Endothelial cell of umbilical vein (primary cell): Measurements from ENCODE around the gene PHEX. TPM values are rescaled to one million over a fixed set of nuclear protein-coding genes. Genes with fewer than 3 reads are reported as not detected.

Experiments used
- BruUV-seq: library from RNA; stranded (reverse); fragments of 400-500 nt; replicated peaks from 2 replicates; lab custom pipeline; 2021; lab: Mats Ljungman, UMichigan
- CTCF ChIA-PET: fragments of 300-600, 350-600 bp; sonication (Branson Sonifier 250); formaldehyde crosslinking; loops from one replicate; lab custom pipeline; 2021; ENCODE audit warnings: antibody characterized with exemption, inconsistent platforms; lab: Charles Lee
- POLR2A ChIA-PET: fragments of 300-600, 350-600 bp; sonication (Branson Sonifier 250); formaldehyde crosslinking; loops from one replicate; lab custom pipeline; 2021; ENCODE audit warnings: antibody characterized with exemption, inconsistent platforms; lab: Charles Lee
- DNase-seq: peaks from one replicate; pipeline ENCODE4 v3.0.0-alpha.2; 2011; ENCODE audit warnings: low read depth, low spot score
- FAIRE-seq: peaks from 2 replicates; lab custom pipeline; 2011; peaks lifted over from hg19 to GRCh38; lab: Jason Lieb, UNC
- H2AFZ ChIP-seq: 2 replicates; pipeline ENCODE4 v1.6.0; 2012; ENCODE audit warnings: low read depth, low read length, control low read depth, inconsistent platforms
- H3K27ac ChIP-seq: 2 replicates; pipeline ENCODE4 v1.5.1; 2011; ENCODE audit warnings: low read depth, mild to moderate bottlenecking, control low read depth, low read length, moderate library complexity; ENCODE audit not compliant: insufficient read depth
- H3K27me3 ChIP-seq, 2 experiments: 2 replicates each; pipeline versions ENCODE4 v1.6.0 to v1.6.1; 2011; ENCODE audit warnings: low read length in 2 of 2, mixed read lengths in 1 of 2; ENCODE audit not compliant: control insufficient read depth in 2 of 2, insufficient read depth in 2 of 2
- H3K36me3 ChIP-seq, 2 experiments: 2 replicates in 1 of 2; 3 replicates in 1 of 2; pipeline ENCODE4 v1.5.1; 2011; ENCODE audit warnings: low read length in 2 of 2, mild to moderate bottlenecking in 1 of 2, moderate library complexity in 1 of 2; ENCODE audit not compliant: control insufficient read depth in 2 of 2, insufficient read depth in 2 of 2; ENCODE audit errors: extremely low read depth in 1 of 2
- H3K4me1 ChIP-seq: 3 replicates; pipeline ENCODE4 v1.5.1; 2011; ENCODE audit warnings: mild to moderate bottlenecking, low read length; ENCODE audit not compliant: control insufficient read depth, insufficient read depth; ENCODE audit errors: extremely low read depth
- H3K4me2 ChIP-seq: 2 replicates; pipeline ENCODE4 v1.6.1; 2011; ENCODE audit warnings: low read length, control low read depth, mixed read lengths; ENCODE audit not compliant: insufficient read depth
- H3K4me3 ChIP-seq, 3 experiments: fragments of 200-600 bp in 1 of 3; sonication (generic), shearing (Covaris generic) in 1 of 3; replicated peaks in 1 of 3; 2 replicates each; pipeline ENCODE4 v1.5.1; 2011 to 2016; ENCODE audit warnings: control low read depth in 3 of 3, low read length in 3 of 3, mild to moderate bottlenecking in 2 of 3, inconsistent platforms in 1 of 3, low read depth in 1 of 3, moderate library complexity in 1 of 3; ENCODE audit not compliant: insufficient read depth in 1 of 3
- H3K79me2 ChIP-seq: 2 replicates; pipeline ENCODE4 v1.6.0; 2012; ENCODE audit warnings: low read length, inconsistent platforms; ENCODE audit not compliant: control insufficient read depth, insufficient read depth
- H3K9ac ChIP-seq: replicated peaks from 2 replicates; pipeline ENCODE3; 2011; ENCODE audit warnings: low read length, control low read depth; ENCODE audit not compliant: insufficient read depth; ENCODE audit errors: extremely low read depth
- H3K9me1 ChIP-seq: replicated peaks from 3 replicates; pipeline ENCODE4 v1.6.0; 2011; ENCODE audit warnings: mild to moderate bottlenecking, low read length; ENCODE audit not compliant: control insufficient read depth, insufficient read depth; ENCODE audit errors: extremely low read depth
- H3K9me3 ChIP-seq: replicated peaks from 2 replicates; pipeline ENCODE4 v1.5.1; 2012; ENCODE audit warnings: low read length, inconsistent platforms; ENCODE audit not compliant: control insufficient read depth, insufficient read depth
- H4K20me1 ChIP-seq: replicated peaks from 2 replicates; pipeline ENCODE3; 2011; ENCODE audit warnings: mild to moderate bottlenecking, low read length; ENCODE audit not compliant: control insufficient read depth, insufficient read depth; ENCODE audit errors: extremely low read depth
- CTCF ChIP-seq, 2 donors: IDR thresholded peaks; 1 replicate in 1 of 2; 2 replicates in 1 of 2; pipeline ENCODE4 v1.5.1; 2011; ENCODE audit warnings: low read length in 2 of 2, mild to moderate bottlenecking in 2 of 2, moderate library complexity in 2 of 2, control low read depth in 1 of 2, inconsistent platforms in 1 of 2, low read depth in 1 of 2; ENCODE audit not compliant: insufficient read depth in 1 of 2; ENCODE audit errors: extremely low read depth in 1 of 2
- EZH2 ChIP-seq: IDR thresholded peaks from 2 replicates; pipeline ENCODE4 v1.6.1; 2012; ENCODE audit warnings: borderline replicate concordance, low read depth, mild to moderate bottlenecking, moderate library complexity, low read length, inconsistent platforms; ENCODE audit not compliant: severe bottlenecking
- FOS ChIP-seq: IDR thresholded peaks from 2 replicates; pipeline ENCODE4 v1.6.1; 2011; ENCODE audit warnings: mild to moderate bottlenecking, low read length, moderate library complexity, borderline replicate concordance; ENCODE audit not compliant: insufficient read depth
- GATA2 ChIP-seq: IDR thresholded peaks from 2 replicates; pipeline ENCODE4 v1.7.0; 2011; ENCODE audit warnings: low read depth, mild to moderate bottlenecking, moderate library complexity, mixed read lengths, low read length; ENCODE audit not compliant: insufficient read length, insufficient read depth
- JUN ChIP-seq: IDR thresholded peaks from 2 replicates; pipeline ENCODE4 v1.6.1; 2011; ENCODE audit warnings: borderline replicate concordance, low read depth; ENCODE audit not compliant: insufficient read length, insufficient read depth
- MAX ChIP-seq: IDR thresholded peaks from 2 replicates; pipeline ENCODE4 v1.6.1; 2011; ENCODE audit not compliant: insufficient read depth, insufficient read length
- POLR2A ChIP-seq: IDR thresholded peaks from 2 replicates; pipeline ENCODE4 v1.6.1; 2012; ENCODE audit warnings: low read depth, mild to moderate bottlenecking, control low read depth, low read length
- POLR2AphosphoS5 ChIP-seq: IDR thresholded peaks from 2 replicates; pipeline ENCODE4 v1.6.1; 2012; ENCODE audit warnings: low read depth, mild to moderate bottlenecking, control low read depth, low read length, moderate library complexity; ENCODE audit not compliant: insufficient read depth
- dilution Hi-C: fragments of 300-500 bp; cut with MboI; formaldehyde crosslinking; loops from one replicate; pipeline ENCODE4 v1.15.0; 2019; ENCODE audit warnings: low sequenced_read_pairs; ENCODE audit not compliant: extremely low pct_ligation_motif_present
- intact Hi-C: fragments of 100-400 bp; cut with micrococcal nuclease; formaldehyde crosslinking; loops from one replicate; pipeline ENCODE4 v1.10.0; 2022
- polyA plus RNA-seq, 4 experiments: library from polyadenylated mRNA; depleted of rRNA in 3 of 4; stranded (reverse) in 3 of 4; unstranded in 1 of 4; fragments of >200 nt; gene quantifications; 2 replicates each; pipeline versions ENCODE4 v1.2.1 to v1.2.3, GENCODE V29; 2011 to 2012; ENCODE audit warnings: missing spikeins in 1 of 4
- total RNA-seq: library from RNA; stranded (reverse); gene quantifications from 2 replicates; pipeline ENCODE4 v1.2.3, GENCODE V29; 2021

The PHEX gene
- total and polyA plus RNA-seq, 2 donors (not counting 3 experiments of a cell fraction or from before 2014, with no cell fraction given), result 0.07 to 0.44 TPM

GRCh38 chrX:22041907-22042530 lies 9.9 kb downstream of the PHEX start:
- H3K4me2 ChIP-seq, result no peak overlapping the region
- H3K9me3 ChIP-seq, result no peaks in the 10 kb centered on the region
- no peak overlapping the region for H2AFZ ChIP-seq
- no TSS peak for BruUV-seq
- TF ChIP-seq GATA2, result no peak
- TF ChIP-seq MAX, result no peak
- no peak for TF ChIP-seq CTCF (IDR thresholded peaks at IDR 0.05; ENCODE audit: extremely low read depth in 1 of 2, insufficient read depth in 1 of 2, low read depth in 1 of 2, low read length in 2 of 2)
- CTCF ChIA-PET, result interaction anchor here (0.7 kb wide), 1 partner anchor 18 kb away, joined by 4 read pairs; no protein-coding TSS in a partner anchor
- H3K4me1 ChIP-seq, result no peaks in the 10 kb centered on the region
- no peaks in the 10 kb centered on the region for H4K20me1 ChIP-seq
- FAIRE-seq (no peak), DNase-seq (no peak)
- H3K27ac ChIP-seq, result no peak overlapping the region
- H3K9me1 ChIP-seq, result no peaks in the 10 kb centered on the region
- H3K36me3 ChIP-seq, result no peaks in the 10 kb centered on the region
- no peak overlapping the region for H3K9ac ChIP-seq
- intact Hi-C loops, result no loop called here
- H3K4me3 ChIP-seq, result no peak overlapping the region
- no peaks in the 10 kb centered on the region for H3K27me3 ChIP-seq
- POLR2A ChIA-PET, result no interaction called here
- no peaks in the 10 kb centered on the region for H3K79me2 ChIP-seq
- dilution Hi-C loops, result no loop called here

GRCh38 chrX:22043872-22044271 lies 11.7 kb downstream of the PHEX start:
- POLR2A ChIA-PET, result no interaction called here
- no peak for DNase-seq
- no peak overlapping the region for H3K9ac ChIP-seq
- H4K20me1 ChIP-seq, result no peaks in the 10 kb centered on the region
- no peak overlapping the region for H3K27ac ChIP-seq
- no peak overlapping the region for H3K4me2 ChIP-seq
- dilution Hi-C loops, result no loop called here
- H3K79me2 ChIP-seq, result no peaks in the 10 kb centered on the region
- H3K4me3 ChIP-seq, result no peak overlapping the region
- no peaks in the 10 kb centered on the region for H3K9me1 ChIP-seq
- H3K4me1 ChIP-seq, result no peaks in the 10 kb centered on the region
- intact Hi-C loops, result no loop called here
- TF ChIP-seq POLR2AphosphoS5 (no peak), FOS (no peak), POLR2A (no peak), MAX (no peak), EZH2 (no peak), JUN (no peak), CTCF (IDR thresholded peaks at IDR 0.05; ENCODE audit: extremely low read depth in 1 of 2, insufficient read depth in 1 of 2, low read depth in 1 of 2, low read length in 2 of 2) (no peak), GATA2 (no peak)
- no peak overlapping the region for H2AFZ ChIP-seq
- CTCF ChIA-PET, result interaction anchor here (0.7 kb wide), 1 partner anchor 316 kb away, joined by 3 read pairs; no protein-coding TSS in a partner anchor
- H3K27me3 ChIP-seq, result no peaks in the 10 kb centered on the region
- no peaks in the 10 kb centered on the region for H3K36me3 ChIP-seq
- no peak for FAIRE-seq
- no peaks in the 10 kb centered on the region for H3K9me3 ChIP-seq
- no TSS peak for BruUV-seq
